ENCODE measurements around the gene DMRTA1. TPM values are rescaled to one million over a fixed set of nuclear protein-coding genes. Genes with fewer than 3 reads are reported as not detected.
"Not testable (repeated sequence)": the region's sequence is repeated elsewhere in the genome, so short reads cannot be mapped to it uniquely, and the experiment has no call there.

Gene DMRTA1
- total and polyA plus RNA-seq, 4 donors, result 1.4 to 11.6 (median 4.5) TPM

DNA sequence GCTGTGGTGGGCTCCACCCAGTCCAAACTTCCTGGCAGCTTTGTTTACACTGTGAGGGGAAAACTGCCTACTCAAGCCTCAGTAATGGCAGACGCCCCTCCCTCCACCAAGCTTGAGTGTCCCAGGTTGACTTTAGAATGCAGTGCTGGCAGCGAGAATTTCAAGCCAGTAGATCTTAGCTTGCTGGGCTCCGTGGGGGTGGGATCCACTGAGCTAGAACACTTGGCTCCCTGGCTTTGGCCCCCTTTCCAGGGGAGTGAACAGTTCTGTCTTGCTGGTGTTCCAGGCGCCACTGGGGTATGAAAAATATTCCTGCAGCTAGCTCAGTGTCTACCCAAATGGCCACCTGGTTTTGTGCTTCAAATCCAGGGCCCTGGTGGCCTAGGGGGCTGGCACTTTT lies 49.6 kb downstream of the DMRTA1 start:
- H3K9me3 ChIP-seq (ENCODE audit: control insufficient read depth in 4 of 4, low read length in 3 of 4); H3K9ac ChIP-seq (ENCODE audit: low read depth in 1 of 2, low read length in 2 of 2); H3K27ac ChIP-seq (ENCODE audit: low read depth in 1 of 2, low read length in 2 of 2); DNase-seq (ENCODE audit: low spot score); H3K27me3 ChIP-seq (ENCODE audit: control insufficient read depth in 4 of 4, insufficient read depth in 4 of 4, low read length in 3 of 4); H3K4me3 ChIP-seq (ENCODE audit: low read depth in 1 of 3, low read length in 3 of 3); H3K36me3 ChIP-seq (ENCODE audit: control insufficient read depth in 4 of 4, insufficient read depth in 3 of 4, low read depth in 1 of 4, low read length in 3 of 4); H3K4me1 ChIP-seq (ENCODE audit: control insufficient read depth in 4 of 4, insufficient read depth in 4 of 4, low read length in 3 of 4): not testable (repeated sequence)
- WGBS, result 85% methylated on average over 4 of the region's 4 CpGs
